HG03354 (cell line): ENCODE results near the gene GRIK1.
"Not testable (repeated sequence)": the region's sequence is repeated elsewhere in the genome, so short reads cannot be mapped to it uniquely, and the experiment has no call there.

ENCODE experiments used
- ATAC-seq: cut with Tn5 transposase; IDR thresholded peaks from one replicate; pipeline ENCODE4 v1.9.1; 2021; ENCODE audit warnings: mild to moderate bottlenecking; ENCODE audit not compliant: unreplicated experiment, poor library complexity, severe bottlenecking

GRIK1 gene

GRCh38 chr21:29634418-29634817 lies 305.4 kb downstream of the GRIK1 start:
- no peak for ATAC-seq

- no peak for ATAC-seq
Observed at GRCh38 chr21:29633756-29634155, 306.0 kb downstream of the GRIK1 start.

GRCh38 chr21:29630441-29630840 lies 309.4 kb downstream of the GRIK1 start:
- ATAC-seq: no peak

- ATAC-seq: no peak
Observed at GRCh38 chr21:29627905-29628304, 311.9 kb downstream of the GRIK1 start.

- ATAC-seq: no peak
Observed at GRCh38 chr21:29626801-29627470, 312.9 kb downstream of the GRIK1 start.

GRCh38 chr21:29625990-29626389 lies 313.8 kb downstream of the GRIK1 start:
- ATAC-seq: no peak

GRCh38 chr21:29624776-29625175 lies 315.0 kb downstream of the GRIK1 start:
- no peak for ATAC-seq

GRCh38 chr21:29621525-29621924 lies 318.3 kb downstream of the GRIK1 start:
- no peak for ATAC-seq

GRCh38 chr21:29616209-29616751 lies 323.5 kb downstream of the GRIK1 start:
- no peak for ATAC-seq

GRCh38 chr21:29613877-29614276 lies 325.9 kb downstream of the GRIK1 start:
- no peak for ATAC-seq

GRCh38 chr21:29613021-29613420 lies 326.8 kb downstream of the GRIK1 start:
- no peak for ATAC-seq

GRCh38 chr21:29610779-29611360 lies 328.9 kb downstream of the GRIK1 start:
- ATAC-seq: no peak

GRCh38 chr21:29606613-29607012 lies 333.2 kb downstream of the GRIK1 start:
- no peak for ATAC-seq

- not testable (repeated sequence) for ATAC-seq
Observed at GRCh38 chr21:29605219-29605618, 334.6 kb downstream of the GRIK1 start.

GRCh38 chr21:29604076-29604475 lies 335.7 kb downstream of the GRIK1 start:
- no peak for ATAC-seq

GRCh38 chr21:29601047-29601446 lies 338.7 kb downstream of the GRIK1 start:
- no peak for ATAC-seq

GRCh38 chr21:29586696-29587095 lies 353.1 kb downstream of the GRIK1 start:
- ATAC-seq: no peak

- no peak for ATAC-seq
Observed at GRCh38 chr21:29585462-29585861, 354.3 kb downstream of the GRIK1 start.

- ATAC-seq: no peak
Observed at GRCh38 chr21:29583424-29583924, 356.3 kb downstream of the GRIK1 start.

- ATAC-seq: no peak
Observed at GRCh38 chr21:29582855-29583254, 356.9 kb downstream of the GRIK1 start.

- ATAC-seq: no peak
Observed at GRCh38 chr21:29581393-29581792, 358.4 kb downstream of the GRIK1 start.
